Right lobe of liver (tissue), 4 donors: Measurements from ENCODE around the gene SESTD1.

ENCODE experiments used
- POLR2A ChIP-seq: fragments of 450-650 bp; IDR thresholded peaks from one replicate; pipeline ENCODE4 v1.6.1; 2017; ENCODE audit warnings: antibody characterized with exemption, mild to moderate bottlenecking
- TF ChIP-seq, protein P1 (sequence below), 4 donors: fragments of 200-600 bp in 3 of 4; fragments of 450-650 bp in 1 of 4; IDR thresholded peaks; one replicate each; pipeline versions ENCODE4 v1.5.1 to v1.8.0; 2016 to 2022; ENCODE audit warnings: antibody characterized with exemption in 4 of 4, mild to moderate bottlenecking in 2 of 4
- donor health status: DM: no; HTN: no; CAD: no.
- donor health status: DM: no; HTN: no; CAD: no.
- donor health status: DM: no; HTN: yes; CAD: no.

DNA sequence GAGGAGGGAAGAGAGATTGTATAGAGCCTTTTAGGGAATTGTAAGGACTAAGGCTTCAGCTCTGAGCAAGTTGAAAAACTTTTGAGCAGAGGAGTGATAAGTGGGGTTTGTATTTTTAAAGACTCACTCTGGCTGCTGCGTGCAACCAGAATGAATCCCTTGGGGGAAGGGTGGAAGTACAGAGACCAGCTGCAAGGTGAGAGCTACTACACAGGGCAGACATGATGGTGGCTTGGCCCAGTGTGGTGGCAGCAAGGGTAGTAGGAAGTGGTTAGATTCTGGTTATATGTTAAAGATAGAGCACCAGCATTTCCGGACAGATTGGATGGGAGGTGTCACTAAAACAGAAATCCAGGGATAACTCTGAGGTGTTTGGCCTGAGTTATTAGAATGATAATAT, 10.1 kb upstream of the SESTD1 start:
- TF ChIP-seq, protein P1, sequence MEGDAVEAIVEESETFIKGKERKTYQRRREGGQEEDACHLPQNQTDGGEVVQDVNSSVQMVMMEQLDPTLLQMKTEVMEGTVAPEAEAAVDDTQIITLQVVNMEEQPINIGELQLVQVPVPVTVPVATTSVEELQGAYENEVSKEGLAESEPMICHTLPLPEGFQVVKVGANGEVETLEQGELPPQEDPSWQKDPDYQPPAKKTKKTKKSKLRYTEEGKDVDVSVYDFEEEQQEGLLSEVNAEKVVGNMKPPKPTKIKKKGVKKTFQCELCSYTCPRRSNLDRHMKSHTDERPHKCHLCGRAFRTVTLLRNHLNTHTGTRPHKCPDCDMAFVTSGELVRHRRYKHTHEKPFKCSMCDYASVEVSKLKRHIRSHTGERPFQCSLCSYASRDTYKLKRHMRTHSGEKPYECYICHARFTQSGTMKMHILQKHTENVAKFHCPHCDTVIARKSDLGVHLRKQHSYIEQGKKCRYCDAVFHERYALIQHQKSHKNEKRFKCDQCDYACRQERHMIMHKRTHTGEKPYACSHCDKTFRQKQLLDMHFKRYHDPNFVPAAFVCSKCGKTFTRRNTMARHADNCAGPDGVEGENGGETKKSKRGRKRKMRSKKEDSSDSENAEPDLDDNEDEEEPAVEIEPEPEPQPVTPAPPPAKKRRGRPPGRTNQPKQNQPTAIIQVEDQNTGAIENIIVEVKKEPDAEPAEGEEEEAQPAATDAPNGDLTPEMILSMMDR (IDR thresholded peaks at IDR 0.05), result no peak
- TF ChIP-seq POLR2A, result no peak
